Heart left ventricle (tissue), 13 donors: ENCODE results near the gene SLC9A9.

Experiments used
- CTCF ChIP-seq, 12 donors: fragments of 200-600 bp; sonication (generic) in 4 of 12; IDR thresholded peaks; one replicate each; pipeline versions ENCODE4 v1.5.0 to v1.8.0; 2018 to 2022; ENCODE audit warnings: antibody characterized with exemption in 12 of 12, mild to moderate bottlenecking in 5 of 12
- POLR2A ChIP-seq, 2 donors: fragments of 450-650 bp; IDR thresholded peaks; one replicate each; pipeline ENCODE4 v1.6.1; 2017; ENCODE audit warnings: antibody characterized with exemption in 2 of 2, mild to moderate bottlenecking in 2 of 2, moderate library complexity in 2 of 2
- donor health status: ischemic (EF 13 %, LVEDD 7.1; RV severe dilation, severe dysfunction).
- donor health status: DM: no; HTN: yes; CAD: no.
- donor health status: DM: no; HTN: no; CAD: no.
- donor health status: ischemic (EF 25% LVEDD 6.9; RV normal size, moderate dysfunction).
- donor health status: ischemic (EF 25% LVEDD 5.7; RV mildly dilated, moderate dysfunction).
- donor health status: ischemic (EF 35%, LVEDD 5.7; RV mildly dilated, moderate dysfunction).
- donor health status: nonischemic (EF 11% LVEDD 7.7; RV severe dilation, severe dysfunction).
- donor health status: DM: yes; HTN: yes; CAD: no.
- donor health status: PGD.
- donor health status: ischemic (EF 29% LVEDD 5.4; RV normal size, mild dysfunction).
- donor health status: nonischemic (EF 23%, LVEDD 6.1; RV moderate dilation, normal function).

DNA sequence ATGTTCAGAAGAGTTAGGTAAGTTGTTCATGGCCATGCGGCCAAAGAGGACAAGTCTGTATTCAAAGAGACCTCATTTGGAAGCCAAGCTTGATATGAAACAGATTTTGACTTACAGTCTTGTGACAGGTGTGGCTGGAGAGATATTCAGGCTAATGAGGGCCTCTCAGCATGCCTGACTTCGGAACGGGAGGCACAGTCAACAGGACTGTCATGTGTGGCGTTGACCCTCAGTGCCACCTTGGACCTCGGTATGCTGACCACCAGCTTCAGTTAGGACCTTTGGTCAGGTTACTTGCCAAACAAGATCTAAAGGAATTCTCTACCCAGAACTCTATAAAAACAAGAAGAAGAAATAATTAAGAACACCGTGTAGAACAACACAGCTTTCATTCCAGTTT is 604.6 kb downstream of the SLC9A9 start:
- no peak for TF ChIP-seq POLR2A (IDR thresholded peaks at IDR 0.05)
- no peak for TF ChIP-seq CTCF (IDR thresholded peaks at IDR 0.05)
